ENCODE results near the gene NKAPL.

- no peak for TF ChIP-seq ZBTB11 (CRISPR knock-in tag; IDR thresholded peaks at IDR 0.05)
- no peak for TF ChIP-seq CTCF (IDR thresholded peaks at IDR 0.05 in 2 of 3, conservative IDR thresholded peaks at IDR 0.05 in 1 of 3; ENCODE audit: control insufficient read depth in 2 of 3, extremely low read depth in 1 of 3, insufficient read depth in 1 of 3, low read depth in 3 of 3, low read length in 3 of 3)
- TF ChIP-seq NRF1 (conservative IDR thresholded peaks at IDR 0.05; ENCODE audit: low read depth, low read length): no peak
- no peak for TF ChIP-seq TAF1 (IDR thresholded peaks at IDR 0.05; ENCODE audit: borderline replicate concordance, low read depth, low read length)
Observed at GRCh38 chr6:28264834-28265401, 5.8 kb downstream of the NKAPL start.
